Stimulated activated CD4-positive, alpha-beta T cell treated with anti-CD3 and anti-CD28 coated beads, Interleukin-15, amount 100 ng/mL, for 1 hour (primary cell): ENCODE data around the gene PCDHA10.
"Not testable (repeated sequence)": the region's sequence is repeated elsewhere in the genome, so short reads cannot be mapped to it uniquely, and the experiment has no call there.

Source experiments
- DNase-seq, 2 donors: peaks; one replicate each; pipeline ENCODE4 v3.0.0-alpha.2; 2020; ENCODE audit warnings: low read depth in 1 of 2, low spot score in 1 of 2

The PCDHA10 gene

GRCh38 chr5:140842798-140843733, 12.6 kb upstream of the PCDHA10 start:
- no peak for DNase-seq

DNA sequence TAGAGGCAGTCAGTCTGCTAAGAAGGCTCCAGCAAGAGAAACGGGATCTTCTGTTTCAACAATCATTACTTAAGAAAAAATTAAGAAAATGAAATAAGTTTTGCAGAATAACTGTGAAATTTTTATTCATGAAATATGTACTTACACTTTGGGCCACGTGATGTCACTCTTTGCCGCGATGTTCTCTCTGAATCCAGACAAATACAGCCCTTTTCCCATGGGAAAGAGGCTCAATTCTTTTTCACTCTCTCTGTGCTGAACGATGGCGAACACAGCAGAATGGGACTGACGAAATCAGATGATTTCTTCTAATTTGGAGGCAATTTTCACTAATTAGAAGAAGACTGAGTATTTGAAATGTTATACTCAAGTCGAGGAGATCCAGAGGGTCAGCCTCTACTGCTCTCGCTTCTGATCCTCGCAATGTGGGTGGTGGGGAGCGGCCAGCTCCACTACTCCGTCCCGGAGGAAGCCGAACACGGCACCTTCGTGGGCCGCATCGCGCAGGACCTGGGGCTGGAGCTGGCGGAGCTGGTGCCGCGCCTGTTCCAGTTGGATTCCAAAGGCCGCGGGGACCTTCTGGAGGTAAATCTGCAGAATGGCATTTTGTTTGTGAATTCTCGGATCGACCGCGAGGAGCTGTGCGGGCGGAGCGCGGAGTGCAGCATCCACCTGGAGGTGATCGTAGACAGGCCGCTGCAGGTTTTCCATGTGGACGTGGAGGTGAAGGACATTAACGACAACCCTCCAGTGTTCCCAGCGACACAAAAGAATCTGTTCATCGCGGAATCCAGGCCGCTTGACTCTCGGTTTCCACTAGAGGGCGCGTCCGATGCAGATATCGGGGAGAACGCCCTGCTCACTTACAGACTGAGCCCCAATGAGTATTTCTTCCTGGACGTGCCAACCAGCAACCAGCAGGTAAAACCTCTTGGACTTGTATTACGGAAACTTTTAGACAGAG, 7.3 kb upstream of the PCDHA10 start, which contains the start of gene PCDHA9:
TSS of gene PCDHA9 (plus strand) at position 244 of the 964 bp plus-strand sequence. CDS start at position 358, 114 bp downstream.
- DNase-seq, result not testable (repeated sequence)

GRCh38 chr5:140849831-140850634, 5.7 kb upstream of the PCDHA10 start:
- not testable (repeated sequence) for DNase-seq

GRCh38 chr5:140857177-140857986, 1.7 kb downstream of the PCDHA10 start:
- no peak for DNase-seq

DNA sequence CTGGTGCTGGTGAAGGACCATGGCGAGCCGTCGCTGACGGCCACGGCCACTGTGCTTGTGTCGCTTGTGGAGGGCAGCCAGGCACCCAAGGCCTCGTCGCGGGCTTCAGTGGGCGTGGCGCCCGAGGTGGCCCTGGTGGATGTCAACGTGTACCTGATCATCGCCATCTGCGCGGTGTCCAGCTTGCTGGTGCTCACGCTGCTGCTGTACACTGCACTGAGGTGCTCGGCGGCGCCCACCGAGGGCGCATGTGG, 2.2 kb downstream of the PCDHA10 start:
- DNase-seq, result no peak

DNA sequence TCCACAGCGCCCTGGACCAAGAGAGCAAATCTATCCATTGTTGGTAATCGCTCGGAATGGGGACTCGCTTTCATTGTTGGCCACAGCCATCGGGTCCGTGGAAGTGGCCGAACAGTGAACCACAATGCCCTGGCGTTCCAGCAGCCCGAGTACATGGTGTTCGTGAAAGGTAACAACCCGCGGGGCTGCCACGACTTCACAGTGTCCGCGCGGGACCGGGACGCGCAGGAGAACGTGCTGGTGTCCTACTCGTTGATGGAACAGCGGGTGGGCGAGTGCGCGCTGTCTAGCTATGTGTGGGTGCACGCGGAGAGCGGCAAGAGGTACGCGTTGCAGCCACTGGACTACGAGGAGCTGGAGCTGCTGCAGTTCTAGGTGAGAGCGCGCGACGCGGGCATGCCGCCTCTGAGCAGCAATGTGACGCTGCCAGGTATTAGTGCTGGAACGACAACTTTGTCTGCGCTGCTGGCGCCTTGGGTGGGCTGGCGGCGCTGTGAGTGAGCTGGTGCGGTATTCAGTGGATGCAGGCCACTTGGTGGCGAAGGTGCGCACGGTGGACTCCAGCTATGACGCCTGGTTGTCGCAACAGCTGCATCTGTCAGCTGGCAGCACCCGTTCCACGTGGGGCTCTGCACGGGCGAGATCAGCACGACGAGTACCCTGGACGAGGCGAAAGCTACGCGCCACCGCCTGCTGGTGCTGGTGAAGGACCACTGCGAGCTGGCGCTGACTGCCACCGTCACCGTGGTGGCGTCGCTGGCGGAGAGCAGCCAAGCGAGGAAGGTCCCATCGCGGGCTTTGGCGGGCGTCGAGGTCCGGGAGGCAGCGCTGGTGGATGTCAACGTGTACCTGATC, 7.0 kb downstream of the PCDHA10 start:
- DNase-seq, result no peak

- no peak for DNase-seq
These were observed 13.2 kb downstream of the PCDHA10 start, which contains the start of gene PCDHA11 for GRCh38 chr5:140868721-140869554. Gene PCDHA11, plus strand, starts transcription at chr5:140868957. Its CDS starts 147 bp downstream, at chr5:140869104.

DNA sequence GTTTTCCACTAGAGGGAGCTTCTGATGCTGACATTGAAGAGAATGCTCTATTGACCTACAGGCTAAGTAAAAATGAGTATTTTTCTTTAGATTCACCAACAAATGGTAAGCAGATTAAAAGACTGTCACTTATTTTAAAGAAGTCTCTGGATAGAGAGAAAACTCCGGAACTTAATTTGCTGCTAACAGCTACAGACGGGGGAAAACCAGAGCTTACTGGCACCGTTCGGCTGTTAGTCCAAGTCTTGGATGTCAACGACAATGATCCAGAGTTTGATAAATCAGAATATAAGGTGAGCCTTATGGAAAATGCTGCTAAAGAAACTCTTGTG, 13.8 kb downstream of the PCDHA10 start:
- DNase-seq, result no peak

DNA sequence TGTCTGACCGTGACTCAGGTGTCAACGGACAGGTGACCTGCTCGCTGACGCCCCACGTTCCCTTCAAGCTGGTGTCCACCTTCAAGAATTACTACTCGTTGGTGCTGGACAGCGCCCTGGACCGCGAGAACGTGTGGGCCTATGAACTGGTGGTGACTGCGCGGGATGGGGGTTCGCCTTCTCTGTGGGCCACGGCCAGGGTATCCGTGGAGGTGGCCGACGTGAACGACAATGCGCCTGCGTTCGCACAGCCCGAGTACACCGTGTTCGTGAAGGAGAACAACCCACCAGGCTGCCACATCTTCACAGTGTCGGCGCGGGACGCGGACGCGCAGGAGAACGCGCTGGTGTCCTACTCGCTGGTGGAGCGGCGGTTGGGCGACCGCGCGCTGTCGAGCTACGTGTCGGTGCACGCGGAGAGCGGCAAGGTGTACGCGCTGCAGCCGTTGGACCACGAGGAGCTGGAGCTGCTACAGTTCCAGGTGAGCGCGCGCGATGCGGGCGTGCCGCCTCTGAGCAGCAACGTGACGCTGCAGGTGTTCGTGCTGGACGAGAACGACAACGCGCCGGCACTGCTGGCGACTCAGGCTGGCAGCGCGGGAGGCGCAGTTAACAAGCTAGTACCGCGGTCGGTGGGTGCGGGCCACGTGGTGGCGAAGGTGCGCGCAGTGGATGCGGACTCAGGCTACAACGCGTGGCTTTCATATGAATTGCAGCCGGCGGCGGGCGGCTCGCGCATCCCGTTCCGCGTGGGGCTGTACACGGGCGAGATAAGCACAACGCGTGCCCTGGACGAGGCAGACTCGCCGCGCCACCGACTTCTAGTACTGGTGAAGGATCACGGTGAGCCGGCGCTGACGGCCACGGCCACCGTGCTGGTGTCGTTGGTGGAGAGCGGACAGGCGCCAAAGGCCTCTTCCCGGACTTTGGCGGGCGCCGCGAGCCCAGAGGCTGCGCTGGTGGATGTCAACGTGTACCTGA, 14.8 kb downstream of the PCDHA10 start:
- DNase-seq, result no peak

DNA sequence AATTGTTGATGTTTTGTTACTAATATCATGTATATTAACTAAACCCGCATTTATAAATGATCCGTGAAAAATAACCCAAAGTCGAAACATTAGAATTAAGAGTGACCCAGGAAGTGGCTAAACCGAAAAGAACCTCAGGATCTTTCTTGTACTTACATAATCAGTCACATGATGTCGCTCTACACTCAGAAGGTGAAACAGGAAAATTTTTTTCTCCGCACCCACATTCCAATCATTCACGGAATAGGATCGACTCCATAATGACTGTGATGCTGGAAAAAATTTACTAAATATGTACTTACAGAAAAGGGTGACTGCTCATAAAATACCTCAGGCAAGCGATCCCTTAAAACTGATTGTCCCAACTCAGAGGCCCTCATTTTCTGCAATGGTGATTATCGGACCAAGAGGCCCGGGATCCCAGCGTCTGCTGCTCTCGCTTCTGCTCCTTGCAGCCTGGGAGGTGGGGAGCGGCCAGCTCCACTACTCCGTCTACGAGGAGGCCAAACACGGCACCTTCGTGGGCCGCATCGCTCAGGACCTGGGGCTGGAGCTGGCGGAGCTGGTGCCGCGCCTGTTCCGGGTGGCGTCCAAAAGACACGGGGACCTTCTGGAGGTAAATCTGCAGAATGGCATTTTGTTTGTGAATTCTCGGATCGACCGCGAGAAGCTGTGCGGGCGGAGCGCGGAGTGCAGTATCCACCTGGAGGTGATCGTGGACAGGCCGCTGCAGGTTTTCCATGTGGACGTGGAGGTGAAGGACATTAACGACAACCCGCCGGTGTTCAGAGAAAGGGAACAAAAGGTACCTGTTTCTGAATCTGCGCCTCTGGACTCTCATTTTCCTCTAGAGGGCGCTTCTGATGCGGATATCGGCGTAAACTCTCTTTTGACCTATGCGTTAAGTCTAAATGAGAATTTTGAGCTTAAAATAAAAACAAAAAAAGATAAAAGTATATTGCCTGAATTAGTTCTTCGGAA, 19.7 kb downstream of the PCDHA10 start, which contains the start of gene PCDHA12:
TSS of gene PCDHA12 (plus strand) at position 224 of the 981 bp plus-strand sequence. CDS start at position 389, 165 bp downstream.
- DNase-seq, result no peak

DNA sequence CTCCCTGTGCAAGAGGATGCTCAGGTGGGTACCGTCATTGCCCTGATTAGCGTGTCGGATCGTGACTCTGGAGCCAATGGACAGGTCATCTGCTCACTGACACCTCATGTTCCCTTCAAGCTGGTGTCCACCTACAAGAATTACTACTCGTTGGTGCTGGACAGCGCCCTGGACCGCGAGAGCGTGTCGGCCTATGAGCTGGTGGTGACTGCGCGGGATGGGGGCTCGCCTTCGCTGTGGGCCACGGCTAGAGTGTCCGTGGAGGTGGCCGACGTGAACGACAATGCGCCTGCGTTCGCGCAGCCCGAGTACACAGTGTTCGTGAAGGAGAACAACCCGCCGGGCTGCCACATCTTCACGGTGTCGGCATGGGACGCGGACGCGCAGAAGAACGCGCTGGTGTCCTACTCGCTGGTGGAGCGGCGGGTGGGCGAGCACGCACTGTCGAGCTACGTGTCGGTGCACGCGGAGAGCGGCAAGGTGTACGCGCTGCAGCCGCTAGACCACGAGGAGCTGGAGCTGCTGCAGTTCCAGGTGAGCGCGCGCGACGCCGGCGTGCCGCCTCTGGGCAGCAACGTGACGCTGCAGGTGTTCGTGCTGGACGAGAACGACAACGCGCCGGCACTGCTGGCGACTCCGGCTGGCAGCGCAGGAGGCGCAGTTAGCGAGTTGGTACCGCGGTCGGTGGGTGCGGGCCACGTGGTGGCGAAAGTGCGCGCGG, 21.0 kb downstream of the PCDHA10 start:
- not testable (repeated sequence) for DNase-seq

- no peak for DNase-seq
These were observed 21.5 kb downstream of the PCDHA10 start for GRCh38 chr5:140877262-140877581.

- no peak for DNase-seq
These were observed 26.3 kb downstream of the PCDHA10 start, which contains the start of gene PCDHA13 for GRCh38 chr5:140881889-140882590. Gene PCDHA13, plus strand, starts transcription at chr5:140882124. Its CDS starts 145 bp downstream, at chr5:140882269.

DNA sequence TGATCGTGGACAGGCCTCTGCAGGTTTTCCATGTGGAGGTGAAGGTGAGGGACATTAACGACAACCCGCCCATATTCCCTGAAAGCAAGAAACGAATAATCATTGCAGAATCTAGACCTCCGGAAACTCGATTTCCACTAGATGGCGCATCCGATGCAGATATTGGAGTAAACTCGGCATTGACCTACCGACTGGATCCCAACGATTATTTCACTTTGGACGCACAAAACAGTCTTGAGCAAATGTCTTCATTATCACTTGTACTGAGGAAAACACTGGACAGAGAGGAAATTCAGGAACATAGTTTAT, 26.8 kb downstream of the PCDHA10 start:
- no peak for DNase-seq

GRCh38 chr5:140883373-140883772, 27.7 kb downstream of the PCDHA10 start:
- DNase-seq, result no peak
